Activated T-helper 9 cell treated with anti-CD3 and anti-CD28 coated beads, Interleukin-2, amount 50 U/mL, for 16 hours (primary cell): Measurements from ENCODE around the gene FAM167B.

Experiments
- DNase-seq: peaks from one replicate; pipeline ENCODE4 v3.0.0-alpha.2; 2020; ENCODE audit warnings: low read depth

FAM167B gene

GRCh38 chr1:32223683-32224082, 23.3 kb upstream of the FAM167B start:
- no peak for DNase-seq

DNA sequence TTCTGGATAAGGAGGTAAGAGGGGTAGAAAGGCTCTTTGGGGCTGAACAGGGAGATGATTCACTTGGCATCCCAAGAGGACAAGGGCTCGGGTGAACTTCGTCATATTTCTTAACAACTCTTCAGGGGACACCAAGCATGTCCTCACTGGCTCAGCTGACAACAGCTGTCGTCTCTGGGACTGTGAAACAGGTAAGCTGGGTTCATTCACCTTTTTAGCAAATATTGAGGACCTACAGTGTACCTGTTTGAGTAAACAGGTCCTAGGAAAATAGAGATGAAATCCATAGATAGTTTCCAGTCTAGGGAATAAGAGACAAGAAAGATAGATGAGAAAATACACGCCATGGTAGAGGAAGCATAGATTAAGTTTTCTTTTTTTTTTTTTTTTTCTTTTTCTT, 22.7 kb upstream of the FAM167B start:
- DNase-seq: no peak

DNA sequence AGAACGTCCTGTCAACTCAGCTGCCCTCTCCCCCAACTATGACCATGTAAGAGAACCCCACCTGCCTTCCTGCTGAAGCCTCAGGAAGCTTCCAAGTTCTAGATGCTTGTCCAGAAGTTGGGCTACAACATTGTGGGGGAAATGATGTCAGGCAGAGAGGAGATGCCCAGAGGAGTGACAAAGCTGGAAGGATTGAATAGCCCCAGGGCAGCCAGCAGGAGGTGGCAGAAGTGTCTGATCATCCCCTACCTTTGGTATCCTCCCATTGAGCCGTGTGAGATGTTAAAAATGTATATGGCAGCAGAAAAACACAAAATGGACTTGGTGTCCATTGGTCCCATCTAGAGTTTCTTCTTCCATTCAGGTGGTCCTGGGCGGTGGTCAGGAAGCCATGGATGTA, 18.3 kb upstream of the FAM167B start:
- no peak for DNase-seq

DNA sequence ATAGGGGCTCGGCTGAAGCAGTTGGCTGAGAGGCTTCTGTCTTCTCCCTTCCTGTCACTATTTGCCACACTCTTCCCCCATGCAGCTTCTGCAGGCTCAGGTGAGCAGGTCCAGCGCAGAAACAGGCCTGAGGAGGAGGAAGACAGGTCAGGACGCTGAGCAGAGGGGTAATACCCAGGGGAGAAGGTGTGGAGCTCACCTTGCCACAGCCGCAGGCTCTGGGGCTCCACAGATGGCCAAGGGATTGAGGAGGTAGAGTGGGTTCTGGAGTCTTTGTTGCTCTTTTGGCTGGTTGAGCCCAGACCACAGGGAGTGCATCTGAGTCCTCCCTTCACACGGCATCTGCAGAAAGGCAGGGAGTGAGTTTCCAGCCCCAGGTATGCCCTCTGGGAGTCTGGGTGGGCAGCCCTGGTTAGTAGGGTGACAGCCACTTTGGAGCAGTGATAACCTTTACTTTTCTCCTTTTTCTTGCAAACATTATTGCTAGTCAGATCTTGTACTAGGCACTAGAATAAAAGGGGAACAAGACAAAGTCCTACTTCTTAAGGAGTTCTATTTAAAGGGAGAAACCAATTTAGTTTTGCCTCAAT, 15.1 kb upstream of the FAM167B start:
- no peak for DNase-seq

DNA sequence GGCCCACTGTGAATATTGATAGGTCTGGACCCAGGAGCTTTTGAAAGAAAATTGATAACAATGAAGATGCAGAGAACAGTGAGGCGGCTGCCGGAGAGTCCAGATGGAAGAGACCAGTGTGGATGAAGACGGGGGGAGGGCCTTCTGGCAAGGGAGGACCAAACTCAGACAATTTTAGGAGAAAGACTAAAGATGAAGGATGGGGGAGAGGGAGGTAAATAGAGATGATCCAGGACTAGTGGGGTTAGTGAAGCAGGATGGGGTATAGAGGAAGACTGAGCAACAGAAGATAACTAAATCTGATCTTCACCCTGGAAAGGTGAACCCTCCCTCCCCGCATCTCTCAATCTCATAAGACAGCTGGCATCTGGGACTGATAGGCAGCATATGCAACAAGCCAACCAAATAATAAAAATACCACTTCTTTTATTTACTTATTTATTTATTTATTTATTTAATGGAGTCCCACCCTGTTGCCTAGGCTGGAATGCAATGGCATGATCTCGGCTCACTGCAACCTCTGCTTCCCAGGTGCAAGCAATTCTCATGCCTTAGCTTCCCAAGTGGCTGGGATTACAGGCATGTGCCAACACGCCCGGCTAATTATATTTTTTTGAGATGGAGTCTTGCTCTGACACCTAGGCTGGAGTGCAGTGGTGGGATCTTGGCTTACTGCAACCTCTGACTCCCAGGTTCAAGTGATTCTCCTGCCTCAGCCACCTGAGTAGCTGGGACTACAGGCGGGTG, 14.3 kb upstream of the FAM167B start:
- no peak for DNase-seq

DNA sequence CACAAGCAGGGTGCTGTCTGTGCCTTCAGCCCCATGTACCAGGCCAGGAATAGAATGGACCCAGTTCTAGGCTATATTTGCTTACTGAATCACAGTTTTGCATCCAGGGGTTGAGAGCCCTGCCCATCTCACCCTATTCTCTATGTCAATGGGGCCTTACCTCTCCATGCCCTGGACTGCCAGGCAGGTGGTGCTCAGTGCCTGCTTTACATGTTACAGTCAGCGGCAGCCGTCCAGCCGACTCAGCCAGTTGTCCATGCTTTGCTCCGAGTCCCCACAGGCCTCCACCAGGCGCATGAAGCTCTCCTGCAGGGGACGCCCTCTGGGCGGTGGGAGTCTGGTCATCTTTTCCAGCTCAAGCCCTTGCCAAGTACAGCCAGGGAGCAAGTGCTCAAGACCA, 12.2 kb upstream of the FAM167B start:
- no peak for DNase-seq

DNA sequence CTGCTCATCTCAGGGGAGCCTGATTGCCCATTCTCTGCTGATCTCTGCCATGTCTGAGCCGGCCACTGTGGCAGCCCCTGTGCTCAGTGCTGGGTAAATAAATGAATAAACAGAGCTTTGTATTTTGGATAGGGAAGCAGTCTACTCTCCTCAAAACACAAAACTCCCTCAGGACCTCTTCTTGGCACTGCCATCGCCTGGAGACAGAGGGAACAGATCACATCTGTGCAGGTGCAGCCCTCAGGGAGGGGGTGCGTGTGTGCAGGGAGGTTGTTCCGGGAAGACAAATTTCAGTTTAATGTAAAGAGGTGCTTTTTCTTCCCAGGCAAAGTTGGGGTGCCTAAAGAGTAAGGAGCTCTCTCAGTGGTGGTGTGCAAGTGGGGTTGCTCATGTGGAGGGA, 7.7 kb upstream of the FAM167B start:
- DNase-seq: no peak

DNA sequence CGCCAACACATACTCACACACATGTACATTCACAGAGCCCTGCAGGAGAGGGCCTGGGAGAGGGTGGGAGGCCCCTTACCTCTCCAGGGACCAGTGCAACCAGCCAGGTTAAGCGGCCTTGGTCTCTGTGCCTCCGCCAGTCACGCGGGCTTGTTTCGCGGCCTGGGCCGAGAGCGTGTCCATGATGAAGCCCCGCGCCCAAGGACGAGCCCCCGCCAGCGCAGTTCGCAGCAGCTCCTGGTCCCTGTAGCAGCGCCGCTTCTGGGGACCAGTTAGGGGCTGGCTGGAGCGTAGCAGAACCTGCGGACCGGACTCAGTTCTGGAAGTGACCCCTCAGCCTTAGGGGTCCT, 7.3 kb upstream of the FAM167B start:
- no peak for DNase-seq

DNA sequence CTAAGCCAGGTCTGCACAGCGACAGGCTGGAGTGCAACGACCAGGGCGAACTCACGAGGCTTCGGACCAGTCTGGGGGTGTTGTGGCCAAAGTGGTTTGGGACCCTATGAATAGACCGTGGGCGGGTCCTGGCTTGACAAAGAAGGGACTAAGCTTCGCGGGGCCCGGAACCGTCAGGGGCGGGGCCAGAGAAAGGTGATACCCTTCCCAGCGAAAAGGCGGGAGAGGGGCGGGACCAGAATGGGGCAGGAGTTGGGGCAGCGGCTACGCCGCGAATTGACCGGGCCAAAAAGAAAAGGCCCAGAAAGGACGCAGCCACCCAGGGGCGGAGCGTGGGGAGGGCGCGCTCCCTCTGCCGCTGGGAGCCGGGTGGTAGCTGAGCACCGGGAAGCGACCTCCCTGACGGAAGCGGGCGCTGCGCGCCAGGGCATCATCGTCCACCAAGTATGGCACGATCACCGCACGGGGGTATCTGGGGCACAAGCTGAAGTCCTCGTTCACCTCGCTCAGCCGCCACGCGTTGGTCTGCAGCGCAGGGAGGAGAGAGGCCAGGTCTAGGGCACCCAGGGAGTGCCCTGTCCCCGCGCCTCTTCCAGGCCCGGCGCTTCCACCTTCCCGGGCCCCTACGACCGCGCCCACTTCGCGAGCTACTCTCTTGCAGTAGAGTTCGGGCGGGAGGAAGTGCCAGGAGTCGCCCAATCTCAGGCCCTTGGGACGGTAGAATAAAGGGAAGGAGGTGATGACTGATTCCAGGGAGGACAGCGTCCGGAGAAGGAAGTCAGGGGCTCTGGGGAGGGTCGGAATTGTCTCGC, 6.7 kb upstream of the FAM167B start:
- peak; percentile 41 for DNase-seq

GRCh38 chr1:32241001-32241763, 5.8 kb upstream of the FAM167B start:
- no peak for DNase-seq

- DNase-seq: no peak
Observed at GRCh38 chr1:32242341-32242851, 4.6 kb upstream of the FAM167B start.

- DNase-seq: no peak
Observed at GRCh38 chr1:32247452-32247851, 430 bp downstream of the FAM167B start.

DNA sequence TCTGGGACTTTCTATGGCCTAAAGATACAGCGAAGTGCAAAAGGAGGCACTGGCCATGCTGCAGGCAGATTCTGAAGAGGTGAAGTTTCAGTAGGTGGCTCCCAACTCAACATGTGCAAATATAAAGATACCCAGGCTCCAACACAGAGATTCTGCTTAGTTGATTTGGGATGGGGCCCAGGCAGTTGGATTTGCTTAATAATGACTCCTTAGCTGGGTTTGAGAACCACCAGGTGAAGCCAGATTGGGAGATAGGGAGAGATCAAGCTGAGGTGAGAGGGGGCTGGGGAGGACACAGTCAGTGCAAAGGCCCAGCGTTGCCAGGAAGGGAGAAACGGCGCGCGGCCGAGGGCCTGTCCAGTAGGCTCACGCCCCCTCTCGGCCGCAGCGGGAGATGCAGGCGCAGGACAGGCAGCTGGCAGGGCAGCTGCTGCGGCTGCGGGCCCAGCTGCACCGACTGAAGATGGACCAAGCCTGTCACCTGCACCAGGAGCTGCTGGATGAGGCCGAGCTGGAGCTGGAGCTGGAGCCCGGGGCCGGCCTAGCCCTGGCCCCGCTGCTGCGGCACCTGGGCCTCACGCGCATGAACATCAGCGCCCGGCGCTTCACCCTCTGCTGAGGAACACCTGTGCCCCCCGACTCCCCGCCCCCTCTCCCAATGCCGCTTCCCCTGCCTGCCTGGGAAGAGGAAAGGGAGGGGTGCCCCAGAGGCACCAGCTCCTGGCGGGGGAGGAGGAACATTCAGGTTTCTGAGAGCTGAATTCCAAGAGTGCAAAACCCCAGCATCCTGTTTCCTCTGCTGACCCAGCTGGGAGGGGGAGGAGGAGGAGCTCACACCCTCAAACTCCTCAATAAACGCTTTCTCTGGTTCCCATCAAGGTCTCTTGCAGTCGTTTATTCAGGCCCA, 1.2 kb downstream of the FAM167B start:
- peak; percentile 74 for DNase-seq

- DNase-seq: peak; percentile 67
Observed at GRCh38 chr1:32249831-32250525, 3.0 kb downstream of the FAM167B start.

DNA sequence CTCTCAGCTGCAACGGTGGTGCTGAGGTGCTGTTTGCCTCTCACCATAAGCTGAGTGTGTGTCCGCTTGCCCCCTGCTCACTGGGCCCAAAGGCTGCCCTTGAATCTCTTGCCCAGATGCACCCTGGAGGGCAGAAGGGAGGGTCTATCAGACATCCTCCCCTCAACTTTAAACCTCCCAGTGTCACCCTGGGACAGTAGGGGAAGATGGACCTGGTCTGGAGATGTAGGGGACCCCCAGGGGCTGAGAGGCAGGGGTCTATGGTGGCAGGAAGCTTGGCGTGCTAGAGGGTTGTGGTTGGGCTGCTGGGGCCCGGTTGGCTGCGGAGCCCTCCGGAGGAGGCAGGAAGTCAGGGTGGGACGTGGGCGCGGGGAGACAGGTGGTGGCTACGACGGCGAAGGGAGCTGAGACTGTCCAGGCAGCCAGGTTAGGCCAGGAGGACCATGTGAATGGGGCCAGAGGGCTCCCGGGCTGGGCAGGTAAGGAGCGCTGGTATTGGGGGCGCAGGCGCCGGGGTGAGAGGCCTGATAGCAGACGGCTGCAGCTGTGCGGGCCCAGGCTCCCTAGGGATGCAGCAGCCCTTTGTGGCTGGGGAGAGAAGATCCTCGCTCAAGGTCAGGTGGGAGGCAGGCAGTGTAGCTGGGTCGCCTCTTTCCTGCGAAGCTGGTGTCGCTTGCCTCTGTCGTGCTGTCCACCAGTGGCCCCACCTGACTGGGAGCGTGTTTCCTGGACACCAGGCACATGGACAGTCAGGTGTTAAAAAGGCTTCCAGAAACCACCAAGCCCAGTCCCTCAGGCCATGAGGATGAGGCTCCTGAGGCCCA, 4.1 kb downstream of the FAM167B start, which contains the start of gene LCK:
Gene LCK, plus strand, starts transcription at position 373 of the 824 bp plus-strand sequence. CDS start 23,065 bp downstream, outside the sequence.
- peak; percentile 52 for DNase-seq

- no peak for DNase-seq
Observed at GRCh38 chr1:32255072-32256071, 8.3 kb downstream of the FAM167B start.

DNA sequence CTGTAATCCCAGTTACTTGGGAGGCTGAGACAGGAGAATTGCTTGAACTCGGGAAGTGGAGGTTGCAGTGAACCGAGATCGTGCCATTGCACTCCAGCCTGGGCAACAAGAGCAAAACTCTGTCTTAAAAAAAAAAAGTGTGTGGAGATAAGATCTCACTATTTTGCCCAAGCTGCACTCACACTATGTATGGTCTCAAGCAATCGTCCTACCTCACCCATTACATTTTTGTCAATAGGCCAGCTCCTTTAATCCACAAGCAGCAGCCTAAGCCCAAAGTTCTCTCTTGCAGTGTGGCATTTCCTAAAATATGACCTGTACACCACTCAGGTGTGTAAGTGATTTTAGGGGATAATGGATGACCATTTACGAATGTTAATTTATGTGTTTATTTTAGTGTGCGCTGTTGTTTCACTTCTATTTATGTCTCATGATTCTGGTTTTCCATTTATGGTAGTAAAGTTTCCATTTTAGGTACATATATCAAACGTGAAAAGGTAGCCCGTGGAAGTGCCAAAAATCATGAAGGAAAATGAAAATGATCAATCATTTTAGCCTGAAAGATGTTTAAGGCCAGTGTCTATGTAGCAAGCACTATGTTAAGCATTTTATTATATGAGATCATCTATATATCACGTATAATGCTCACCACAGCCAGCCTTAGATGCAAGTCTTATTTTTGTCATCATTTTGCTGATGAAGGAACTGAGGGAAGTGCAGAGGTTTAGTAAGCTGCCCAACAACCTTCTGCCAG, 9.6 kb downstream of the FAM167B start:
- no peak for DNase-seq

DNA sequence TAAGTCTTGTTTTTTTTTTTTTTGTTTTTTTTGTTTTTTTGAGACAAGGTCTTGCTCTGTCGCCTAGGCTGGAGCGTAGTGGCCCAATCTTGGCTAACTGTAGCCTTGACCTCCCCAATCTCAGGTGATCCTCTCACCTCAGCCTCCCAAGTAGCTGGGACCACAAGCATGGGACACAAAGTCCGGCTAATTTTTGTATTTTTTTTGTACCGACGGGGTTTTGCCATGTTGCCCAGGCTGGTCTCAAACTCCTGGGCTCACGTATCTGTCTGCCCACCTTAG, 10.1 kb downstream of the FAM167B start:
- DNase-seq: no peak
